ENCODE results near the gene PAPPA. TPM values are rescaled to one million over a fixed set of nuclear protein-coding genes. Genes with fewer than 3 reads are reported as not detected.

Gene PAPPA
- total and polyA plus RNA-seq, 2 of the 8 experiments (the other 6 are each of a cell fraction or from before 2014, with no cell fraction given) = 0.18 to 0.63 TPM

DNA sequence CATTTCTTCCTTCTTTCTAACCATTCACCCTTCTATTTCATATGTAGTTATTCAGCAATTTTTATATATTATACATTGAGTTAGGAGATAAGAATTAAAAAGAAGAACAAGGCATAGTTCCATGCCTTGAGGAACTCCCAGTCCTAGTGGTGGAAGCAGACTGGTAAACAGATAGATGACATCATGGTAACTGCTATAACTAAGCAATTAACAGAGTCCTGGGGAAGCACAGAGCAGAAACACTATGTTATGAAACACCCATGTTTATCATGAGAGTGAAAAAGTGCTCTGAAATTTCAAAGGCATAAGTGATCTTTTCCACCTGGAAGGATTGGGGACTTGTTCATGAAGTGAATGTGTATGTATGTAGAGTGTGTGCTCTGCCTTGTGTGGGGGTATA, 14.6 kb downstream of the PAPPA start:
- no peak overlapping the region for H3K18ac ChIP-seq (ENCODE audit: extremely low read depth, low read length)
- ChIA-PET POLR2A (ENCODE audit: partially characterized antibody) (no interaction called here), CTCF (ENCODE audit: partially characterized antibody) (interaction anchor here (0.9 to 1.2 kb wide), 2 partner anchors 12 to 577 kb away, joined by 3 read pairs; no protein-coding TSS in a partner anchor)
- H3K27me3 ChIP-seq (replicated peaks in 1 of 4; ENCODE audit: control insufficient read depth in 3 of 4, extremely low read depth in 1 of 4, insufficient read depth in 3 of 4, low read length in 3 of 4) = no peaks in the 10 kb centered on the region
- H4K20me1 ChIP-seq (replicated peaks in 1 of 2; ENCODE audit: control insufficient read depth in 1 of 2, insufficient read depth in 2 of 2, low read length in 2 of 2) = no peaks in the 10 kb centered on the region
- no peak overlapping the region for H2AK5ac ChIP-seq (ENCODE audit: low read depth, low read length)
- FAIRE-seq = no peak
- no peak overlapping the region for H2BK15ac ChIP-seq (ENCODE audit: low read length)
- H3K27ac ChIP-seq (ENCODE audit: low read depth, low read length) = no peak overlapping the region
- no peak for DNase-seq (ENCODE audit: low read depth in 1 of 2, low spot score in 2 of 2)
- H2BK5ac ChIP-seq (ENCODE audit: low read depth, low read length) = no peak overlapping the region
- no peak overlapping the region for H3K56ac ChIP-seq (replicated peaks; ENCODE audit: insufficient read length, low read depth, low read length)
- no peaks in the 10 kb centered on the region for H3K79me2 ChIP-seq (ENCODE audit: control insufficient read depth in 1 of 2, insufficient read depth in 2 of 2, low read length in 2 of 2)
- H2BK12ac ChIP-seq (ENCODE audit: low read depth, low read length) = no peak overlapping the region
- no peak overlapping the region for H2BK120ac ChIP-seq (replicated peaks; ENCODE audit: low read depth, low read length)
- H3K23me2 ChIP-seq (ENCODE audit: low read depth, low read length) = no peaks in the 10 kb centered on the region; the same call in 1 of the 2 replicates
- no peak overlapping the region for H2BK20ac ChIP-seq (ENCODE audit: low read length)
- no peak overlapping the region for H4K91ac ChIP-seq (replicated peaks; ENCODE audit: insufficient read length, low read length)
- H2AFZ ChIP-seq (ENCODE audit: low read length) = no peak overlapping the region
- H3K9ac ChIP-seq (replicated peaks in 1 of 4; ENCODE audit: extremely low read depth in 1 of 4, low read depth in 3 of 4, low read length in 3 of 4) = no peak overlapping the region
- no peaks in the 10 kb centered on the region for H3K79me1 ChIP-seq (ENCODE audit: low read depth, low read length)
- H3K4me3 ChIP-seq (ENCODE audit: extremely low read depth in 1 of 4, insufficient read depth in 2 of 4, low read depth in 3 of 4, low read length in 4 of 4) = no peak overlapping the region
- no peaks in the 10 kb centered on the region for H3K36me3 ChIP-seq (ENCODE audit: control insufficient read depth in 2 of 4, insufficient read depth in 4 of 4, low read length in 3 of 4)
- H3K14ac ChIP-seq (ENCODE audit: insufficient read length) = no peak overlapping the region
- H3K9me3 ChIP-seq (ENCODE audit: insufficient read depth in 2 of 2, low read depth in 1 of 2, low read length in 1 of 2) = no peaks in the 10 kb centered on the region
- no peak overlapping the region for H3K23ac ChIP-seq (ENCODE audit: insufficient read length)
- no peak overlapping the region for H4K8ac ChIP-seq (ENCODE audit: extremely low read depth, insufficient read depth, low read length)
- no peak overlapping the region for H4K5ac ChIP-seq (ENCODE audit: insufficient read length, low read depth, low read length)
- no peaks in the 10 kb centered on the region for H3K4me1 ChIP-seq (replicated peaks in 1 of 4; ENCODE audit: control insufficient read depth in 3 of 4, insufficient read depth in 4 of 4, low read length in 3 of 4)
- H3K4ac ChIP-seq (replicated peaks; ENCODE audit: insufficient read length, low read depth, low read length) = no peak overlapping the region
- no peak overlapping the region for H3K4me2 ChIP-seq (ENCODE audit: insufficient read depth in 1 of 2, low read depth in 2 of 2, low read length in 2 of 2)
- TF ChIP-seq RAD21 (IDR thresholded peaks at IDR 0.05 in 1 of 2, conservative IDR thresholded peaks at IDR 0.05 in 1 of 2; ENCODE audit: low read depth in 2 of 2, low read length in 2 of 2) (no peak), E2F6 (IDR thresholded peaks at IDR 0.05) (no peak), SIX5 (IDR thresholded peaks at IDR 0.05; ENCODE audit: low read depth, low read length) (no peak), KDM5A (IDR thresholded peaks at IDR 0.05; ENCODE audit: low read length) (no peak), RNF2 (IDR thresholded peaks at IDR 0.05; ENCODE audit: borderline replicate concordance, low read depth, low read length, missing control alignments, poor library complexity, severe bottlenecking) (no peak), CTBP2 (IDR thresholded peaks at IDR 0.05; ENCODE audit: borderline replicate concordance, insufficient read depth, insufficient read length, low read length) (no peak), BACH1 (IDR thresholded peaks at IDR 0.05; ENCODE audit: low read length) (no peak), BRCA1 (IDR thresholded peaks at IDR 0.05; ENCODE audit: low read depth, low read length) (no peak), SP1 (IDR thresholded peaks at IDR 0.05; ENCODE audit: low read depth, low read length) (no peak), NANOG (IDR thresholded peaks at IDR 0.05; ENCODE audit: insufficient read depth, low read depth, low read length, poor library complexity, severe bottlenecking) (no peak), TCF12 (IDR thresholded peaks at IDR 0.05; ENCODE audit: low read depth, low read length) (no peak), ASH2L (IDR thresholded peaks at IDR 0.05; ENCODE audit: low read length) (no peak), CHD1 (IDR thresholded peaks at IDR 0.05; ENCODE audit: low read depth, low read length) (no peak)
- TF ChIP-seq, protein P1, sequence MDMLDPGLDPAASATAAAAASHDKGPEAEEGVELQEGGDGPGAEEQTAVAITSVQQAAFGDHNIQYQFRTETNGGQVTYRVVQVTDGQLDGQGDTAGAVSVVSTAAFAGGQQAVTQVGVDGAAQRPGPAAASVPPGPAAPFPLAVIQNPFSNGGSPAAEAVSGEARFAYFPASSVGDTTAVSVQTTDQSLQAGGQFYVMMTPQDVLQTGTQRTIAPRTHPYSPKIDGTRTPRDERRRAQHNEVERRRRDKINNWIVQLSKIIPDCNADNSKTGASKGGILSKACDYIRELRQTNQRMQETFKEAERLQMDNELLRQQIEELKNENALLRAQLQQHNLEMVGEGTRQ (IDR thresholded peaks at IDR 0.05; ENCODE audit: low read length) = no peak

Data from H1 (cell line).